ENCODE measurements around the gene CCDC85A. TPM values are rescaled to one million over a fixed set of nuclear protein-coding genes. Genes with fewer than 3 reads are reported as not detected.
"Not testable (repeated sequence)": the region's sequence is repeated elsewhere in the genome, so short reads cannot be mapped to it uniquely, and the experiment has no call there.

Gene CCDC85A
- polyA plus RNA-seq, 1 donor from 2014 or later: 24.7 TPM

DNA sequence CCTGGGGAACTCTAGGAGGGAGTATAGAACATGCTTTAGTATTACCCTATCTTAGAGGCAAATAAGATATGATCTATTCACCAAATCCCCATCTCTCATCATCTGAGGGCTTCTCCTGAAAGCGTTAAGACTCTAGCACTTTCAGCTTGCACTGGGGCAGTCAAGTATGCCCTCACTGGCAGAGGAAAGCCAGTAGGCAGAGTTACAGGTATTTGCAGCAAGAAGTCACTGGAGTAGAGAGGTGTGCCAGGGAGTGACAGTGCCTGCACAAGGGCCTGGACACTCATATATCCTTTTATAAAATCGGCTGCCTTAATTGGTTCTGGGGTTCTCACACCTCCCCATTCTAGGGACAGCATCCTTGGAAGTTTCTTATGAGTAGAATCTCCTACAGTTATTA, 31.9 kb upstream of the CCDC85A start:
- H3K9me2 ChIP-seq (ENCODE audit: insufficient read depth, low read length): no peaks in the 10 kb centered on the region
- no peaks in the 10 kb centered on the region for H3K27me3 ChIP-seq (ENCODE audit: insufficient read depth, low read depth, low read length)
- no peaks in the 10 kb centered on the region for H3F3A ChIP-seq (ENCODE audit: insufficient read depth, low read length, poor library complexity, severe bottlenecking)
- no peak overlapping the region for H3K4me3 ChIP-seq (ENCODE audit: low read length)
- no peak overlapping the region for H2AFZ ChIP-seq (ENCODE audit: low read depth, low read length)
- no peaks in the 10 kb centered on the region for H4K20me1 ChIP-seq (ENCODE audit: insufficient read depth)
- no peak overlapping the region for H3K4me2 ChIP-seq (ENCODE audit: low read length)
- H3K9ac ChIP-seq (ENCODE audit: low read length): no peak overlapping the region
- H3K79me2 ChIP-seq (replicated peaks; ENCODE audit: insufficient read depth, low read length): no peaks in the 10 kb centered on the region
- no peaks in the 10 kb centered on the region for H3K9me3 ChIP-seq (ENCODE audit: low read length)
- no peaks in the 10 kb centered on the region for H3K36me3 ChIP-seq (ENCODE audit: insufficient read depth, low read length)
- TF ChIP-seq EZH2 (IDR thresholded peaks at IDR 0.05; ENCODE audit: borderline replicate concordance, insufficient read depth, low read length, poor library complexity, severe bottlenecking): no peak
- TF ChIP-seq, protein P1, sequence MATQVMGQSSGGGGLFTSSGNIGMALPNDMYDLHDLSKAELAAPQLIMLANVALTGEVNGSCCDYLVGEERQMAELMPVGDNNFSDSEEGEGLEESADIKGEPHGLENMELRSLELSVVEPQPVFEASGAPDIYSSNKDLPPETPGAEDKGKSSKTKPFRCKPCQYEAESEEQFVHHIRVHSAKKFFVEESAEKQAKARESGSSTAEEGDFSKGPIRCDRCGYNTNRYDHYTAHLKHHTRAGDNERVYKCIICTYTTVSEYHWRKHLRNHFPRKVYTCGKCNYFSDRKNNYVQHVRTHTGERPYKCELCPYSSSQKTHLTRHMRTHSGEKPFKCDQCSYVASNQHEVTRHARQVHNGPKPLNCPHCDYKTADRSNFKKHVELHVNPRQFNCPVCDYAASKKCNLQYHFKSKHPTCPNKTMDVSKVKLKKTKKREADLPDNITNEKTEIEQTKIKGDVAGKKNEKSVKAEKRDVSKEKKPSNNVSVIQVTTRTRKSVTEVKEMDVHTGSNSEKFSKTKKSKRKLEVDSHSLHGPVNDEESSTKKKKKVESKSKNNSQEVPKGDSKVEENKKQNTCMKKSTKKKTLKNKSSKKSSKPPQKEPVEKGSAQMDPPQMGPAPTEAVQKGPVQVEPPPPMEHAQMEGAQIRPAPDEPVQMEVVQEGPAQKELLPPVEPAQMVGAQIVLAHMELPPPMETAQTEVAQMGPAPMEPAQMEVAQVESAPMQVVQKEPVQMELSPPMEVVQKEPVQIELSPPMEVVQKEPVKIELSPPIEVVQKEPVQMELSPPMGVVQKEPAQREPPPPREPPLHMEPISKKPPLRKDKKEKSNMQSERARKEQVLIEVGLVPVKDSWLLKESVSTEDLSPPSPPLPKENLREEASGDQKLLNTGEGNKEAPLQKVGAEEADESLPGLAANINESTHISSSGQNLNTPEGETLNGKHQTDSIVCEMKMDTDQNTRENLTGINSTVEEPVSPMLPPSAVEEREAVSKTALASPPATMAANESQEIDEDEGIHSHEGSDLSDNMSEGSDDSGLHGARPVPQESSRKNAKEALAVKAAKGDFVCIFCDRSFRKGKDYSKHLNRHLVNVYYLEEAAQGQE (IDR thresholded peaks at IDR 0.05; ENCODE audit: borderline replicate concordance): no peak
- H3K27ac ChIP-seq (ENCODE audit: low read length): no peak overlapping the region

DNA sequence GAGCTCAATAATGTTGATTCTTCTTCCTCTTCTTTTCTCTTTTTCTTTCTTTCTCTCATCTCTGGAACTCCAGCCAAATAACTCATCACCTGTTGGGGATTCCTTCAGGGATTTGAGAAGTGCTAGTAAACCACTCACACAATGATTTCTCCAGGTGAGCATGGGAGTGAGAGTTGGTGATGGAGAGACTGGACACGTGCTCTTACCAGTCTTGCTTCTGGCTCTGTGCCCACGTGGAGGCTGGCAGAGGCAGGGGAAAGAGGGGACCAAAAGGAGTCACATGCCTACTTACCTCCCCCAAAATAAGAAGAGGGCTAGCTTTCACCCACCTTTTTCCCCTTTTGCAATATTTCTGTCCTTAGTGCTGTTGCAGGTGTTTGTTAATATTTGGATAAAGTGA, 28.6 kb upstream of the CCDC85A start:
- H3K9ac ChIP-seq (ENCODE audit: low read length): no peak overlapping the region
- no peaks in the 10 kb centered on the region for H3K36me3 ChIP-seq (ENCODE audit: insufficient read depth, low read length)
- no peak for TF ChIP-seq SMC3 (conservative IDR thresholded peaks at IDR 0.05; ENCODE audit: poor library complexity)
- no peak for TF ChIP-seq RAD21 (conservative IDR thresholded peaks at IDR 0.05)
- TF ChIP-seq, protein P1 (IDR thresholded peaks at IDR 0.05; ENCODE audit: borderline replicate concordance): no peak
- TF ChIP-seq TAF1 (IDR thresholded peaks at IDR 0.05; ENCODE audit: low read depth): no peak
- TF ChIP-seq EZH2 (IDR thresholded peaks at IDR 0.05; ENCODE audit: borderline replicate concordance, insufficient read depth, low read length, poor library complexity, severe bottlenecking): no peak
- TF ChIP-seq POLR2AphosphoS5 (IDR thresholded peaks at IDR 0.05): no peak
- TF ChIP-seq MXI1 (conservative IDR thresholded peaks at IDR 0.05; ENCODE audit: poor library complexity, severe bottlenecking): no peak
- TF ChIP-seq, protein P2, sequence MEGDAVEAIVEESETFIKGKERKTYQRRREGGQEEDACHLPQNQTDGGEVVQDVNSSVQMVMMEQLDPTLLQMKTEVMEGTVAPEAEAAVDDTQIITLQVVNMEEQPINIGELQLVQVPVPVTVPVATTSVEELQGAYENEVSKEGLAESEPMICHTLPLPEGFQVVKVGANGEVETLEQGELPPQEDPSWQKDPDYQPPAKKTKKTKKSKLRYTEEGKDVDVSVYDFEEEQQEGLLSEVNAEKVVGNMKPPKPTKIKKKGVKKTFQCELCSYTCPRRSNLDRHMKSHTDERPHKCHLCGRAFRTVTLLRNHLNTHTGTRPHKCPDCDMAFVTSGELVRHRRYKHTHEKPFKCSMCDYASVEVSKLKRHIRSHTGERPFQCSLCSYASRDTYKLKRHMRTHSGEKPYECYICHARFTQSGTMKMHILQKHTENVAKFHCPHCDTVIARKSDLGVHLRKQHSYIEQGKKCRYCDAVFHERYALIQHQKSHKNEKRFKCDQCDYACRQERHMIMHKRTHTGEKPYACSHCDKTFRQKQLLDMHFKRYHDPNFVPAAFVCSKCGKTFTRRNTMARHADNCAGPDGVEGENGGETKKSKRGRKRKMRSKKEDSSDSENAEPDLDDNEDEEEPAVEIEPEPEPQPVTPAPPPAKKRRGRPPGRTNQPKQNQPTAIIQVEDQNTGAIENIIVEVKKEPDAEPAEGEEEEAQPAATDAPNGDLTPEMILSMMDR (IDR thresholded peaks at IDR 0.05; ENCODE audit: poor library complexity, severe bottlenecking): no peak
- no peak for TF ChIP-seq EP300 (conservative IDR thresholded peaks at IDR 0.05; ENCODE audit: poor library complexity, severe bottlenecking)
- no peaks in the 10 kb centered on the region for H3F3A ChIP-seq (ENCODE audit: insufficient read depth, low read length, poor library complexity, severe bottlenecking)
- H4K20me1 ChIP-seq (ENCODE audit: insufficient read depth): no peaks in the 10 kb centered on the region
- H2AFZ ChIP-seq (ENCODE audit: low read depth, low read length): no peak overlapping the region
- no peaks in the 10 kb centered on the region for H3K9me2 ChIP-seq (ENCODE audit: insufficient read depth, low read length)
- H3K79me2 ChIP-seq (replicated peaks; ENCODE audit: insufficient read depth, low read length): no peaks in the 10 kb centered on the region
- no peak overlapping the region for H3K27ac ChIP-seq (ENCODE audit: low read length)
- no peaks in the 10 kb centered on the region for H3K27me3 ChIP-seq (ENCODE audit: insufficient read depth, low read depth, low read length)
- no peak overlapping the region for H3K4me2 ChIP-seq (ENCODE audit: low read length)
- H3K9me3 ChIP-seq (ENCODE audit: low read length): no peaks in the 10 kb centered on the region
- H3K4me3 ChIP-seq (ENCODE audit: low read length): no peak overlapping the region

DNA sequence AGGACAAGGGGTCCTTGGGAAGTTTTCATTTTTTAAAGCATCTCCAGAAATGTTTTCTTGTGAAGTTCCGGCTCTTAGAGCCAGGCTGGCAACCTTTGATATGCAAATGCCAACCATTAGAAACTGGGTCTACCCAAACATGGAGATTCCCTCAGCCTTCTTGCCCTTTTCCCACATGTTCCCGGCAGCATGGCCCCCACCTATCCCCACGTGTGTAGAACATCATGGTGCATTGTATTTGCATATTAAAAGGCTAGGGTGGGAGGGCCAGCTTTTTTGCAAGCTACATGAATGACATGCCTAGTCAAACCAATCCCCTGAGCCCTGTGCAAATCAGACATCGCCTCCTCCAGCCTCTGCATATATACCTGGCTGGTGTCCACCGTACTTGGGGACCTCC, 23.9 kb upstream of the CCDC85A start:
- not testable (repeated sequence) for H2AFZ ChIP-seq (ENCODE audit: low read depth, low read length); H3K4me3 ChIP-seq (ENCODE audit: low read length); H3K9me3 ChIP-seq (ENCODE audit: low read length); H3F3A ChIP-seq (ENCODE audit: insufficient read depth, low read length, poor library complexity, severe bottlenecking); H3K27ac ChIP-seq (ENCODE audit: low read length); H3K79me2 ChIP-seq (replicated peaks; ENCODE audit: insufficient read depth, low read length); H3K9ac ChIP-seq (ENCODE audit: low read length); H3K36me3 ChIP-seq (ENCODE audit: insufficient read depth, low read length); H3K4me2 ChIP-seq (ENCODE audit: low read length); H3K9me2 ChIP-seq (ENCODE audit: insufficient read depth, low read length); H4K20me1 ChIP-seq (ENCODE audit: insufficient read depth); H3K27me3 ChIP-seq (ENCODE audit: insufficient read depth, low read depth, low read length)
